ENCODE measurements around the gene DTNBP1.

DNA sequence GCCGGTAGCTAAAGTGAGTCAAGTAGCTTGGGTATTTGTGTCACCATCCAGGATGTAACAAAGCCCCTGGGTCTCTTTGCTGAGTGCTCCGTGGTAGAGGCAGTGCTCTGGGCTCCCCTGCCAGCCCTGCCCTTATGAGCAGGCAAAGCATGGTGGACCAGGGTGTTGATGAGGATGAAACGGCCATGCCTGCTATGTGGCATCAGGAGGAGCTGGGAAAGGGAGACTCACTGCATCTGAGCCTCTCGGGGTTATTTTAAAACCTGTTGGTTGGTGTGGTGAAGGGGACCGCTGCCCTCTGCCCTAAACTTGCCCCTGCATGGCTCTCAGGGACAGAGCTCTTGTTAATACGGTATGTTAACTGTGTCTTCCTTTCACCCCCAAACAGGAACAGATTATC is 143.1 kb downstream of the DTNBP1 start:
- TF ChIP-seq, protein P1, sequence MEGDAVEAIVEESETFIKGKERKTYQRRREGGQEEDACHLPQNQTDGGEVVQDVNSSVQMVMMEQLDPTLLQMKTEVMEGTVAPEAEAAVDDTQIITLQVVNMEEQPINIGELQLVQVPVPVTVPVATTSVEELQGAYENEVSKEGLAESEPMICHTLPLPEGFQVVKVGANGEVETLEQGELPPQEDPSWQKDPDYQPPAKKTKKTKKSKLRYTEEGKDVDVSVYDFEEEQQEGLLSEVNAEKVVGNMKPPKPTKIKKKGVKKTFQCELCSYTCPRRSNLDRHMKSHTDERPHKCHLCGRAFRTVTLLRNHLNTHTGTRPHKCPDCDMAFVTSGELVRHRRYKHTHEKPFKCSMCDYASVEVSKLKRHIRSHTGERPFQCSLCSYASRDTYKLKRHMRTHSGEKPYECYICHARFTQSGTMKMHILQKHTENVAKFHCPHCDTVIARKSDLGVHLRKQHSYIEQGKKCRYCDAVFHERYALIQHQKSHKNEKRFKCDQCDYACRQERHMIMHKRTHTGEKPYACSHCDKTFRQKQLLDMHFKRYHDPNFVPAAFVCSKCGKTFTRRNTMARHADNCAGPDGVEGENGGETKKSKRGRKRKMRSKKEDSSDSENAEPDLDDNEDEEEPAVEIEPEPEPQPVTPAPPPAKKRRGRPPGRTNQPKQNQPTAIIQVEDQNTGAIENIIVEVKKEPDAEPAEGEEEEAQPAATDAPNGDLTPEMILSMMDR (conservative IDR thresholded peaks at IDR 0.05; ENCODE audit: low read length), result no peak
- TF ChIP-seq EZH2phosphoT487 (IDR thresholded peaks at IDR 0.05; ENCODE audit: borderline replicate concordance, low read depth, low read length), result no peak

All from OCI-LY7 (cell line).